IPS-18a (cell line): ENCODE data around the gene ARHGAP26.
"Not testable (repeated sequence)": the region's sequence is repeated elsewhere in the genome, so short reads cannot be mapped to it uniquely, and the experiment has no call there.

Source experiments
- H3K27ac ChIP-seq: one replicate; pipeline ENCODE4 v1.5.1; 2013; ENCODE audit warnings: low read length
- H3K27me3 ChIP-seq: one replicate; pipeline ENCODE4 v1.6.1; 2013; ENCODE audit warnings: mild to moderate bottlenecking, low read length; ENCODE audit not compliant: control insufficient read depth, insufficient read depth
- H3K36me3 ChIP-seq: one replicate; pipeline ENCODE4 v1.6.1; 2013; ENCODE audit warnings: low read depth, low read length; ENCODE audit not compliant: control insufficient read depth
- H3K4me1 ChIP-seq: one replicate; pipeline ENCODE4 v1.6.1; 2013; ENCODE audit warnings: low read depth, low read length; ENCODE audit not compliant: control insufficient read depth
- H3K4me3 ChIP-seq: one replicate; pipeline ENCODE4 v1.5.1; 2013; ENCODE audit warnings: low read length
- H3K9ac ChIP-seq: one replicate; pipeline ENCODE4 v1.6.1; 2013; ENCODE audit warnings: mild to moderate bottlenecking, low read length, moderate library complexity
- H3K9me3 ChIP-seq: one replicate; pipeline ENCODE4 v1.6.1; 2013; ENCODE audit warnings: low read depth, low read length; ENCODE audit not compliant: control insufficient read depth

ARHGAP26 gene

GRCh38 chr5:143194206-143194605, 424.0 kb downstream of the ARHGAP26 start:
- H3K27ac ChIP-seq: no peak overlapping the region
- H3K36me3 ChIP-seq: no peaks in the 10 kb centered on the region
- H3K4me3 ChIP-seq: no peak overlapping the region
- no peak overlapping the region for H3K9ac ChIP-seq
- H3K4me1 ChIP-seq: peaks cover 2% of the 10 kb centered on the region
- H3K9me3 ChIP-seq: no peaks in the 10 kb centered on the region
- no peaks in the 10 kb centered on the region for H3K27me3 ChIP-seq

- H3K9me3 ChIP-seq: no peaks in the 10 kb centered on the region
- H3K36me3 ChIP-seq: no peaks in the 10 kb centered on the region
- H3K4me3 ChIP-seq: no peak overlapping the region
- H3K9ac ChIP-seq: no peak overlapping the region
- H3K4me1 ChIP-seq: peaks cover 2% of the 10 kb centered on the region
- no peaks in the 10 kb centered on the region for H3K27me3 ChIP-seq
- H3K27ac ChIP-seq: no peak overlapping the region
Measured at GRCh38 chr5:143194713-143195112, 424.5 kb downstream of the ARHGAP26 start.

DNA sequence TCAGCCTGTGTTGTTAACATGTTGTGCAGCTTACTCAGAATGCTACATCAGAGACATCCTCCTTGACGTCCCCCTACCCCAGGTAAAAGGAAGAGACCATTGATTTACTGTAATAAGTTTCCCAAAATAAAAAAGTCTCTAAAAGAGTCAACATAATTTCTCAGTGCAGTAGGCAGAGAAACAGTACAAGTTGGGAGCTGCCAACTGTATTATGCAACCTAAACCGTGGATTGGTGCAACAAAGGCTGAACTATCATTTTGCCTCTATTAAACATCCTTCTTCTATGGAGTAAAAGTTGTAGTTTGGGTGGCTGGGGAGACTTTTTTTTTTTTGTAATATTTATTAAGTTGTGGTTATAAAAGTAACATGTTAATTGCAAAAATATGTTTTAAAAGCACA, 425.3 kb downstream of the ARHGAP26 start:
- Histone ChIP-seq H3K27ac (no peak overlapping the region), H3K9ac (no peak overlapping the region)

GRCh38 chr5:143196601-143197259, 426.6 kb downstream of the ARHGAP26 start:
- no peak overlapping the region for H3K27ac ChIP-seq
- no peaks in the 10 kb centered on the region for H3K36me3 ChIP-seq
- H3K9ac ChIP-seq: no peak overlapping the region
- peaks cover 2% of the 10 kb centered on the region for H3K4me1 ChIP-seq
- H3K27me3 ChIP-seq: no peaks in the 10 kb centered on the region
- no peaks in the 10 kb centered on the region for H3K9me3 ChIP-seq
- no peak overlapping the region for H3K4me3 ChIP-seq

More for the DNA sequence above, 425.3 kb downstream of the ARHGAP26 start:
- Histone ChIP-seq H3K36me3 (no peaks in the 10 kb centered on the region), H3K4me3 (no peak overlapping the region), H3K4me1 (peaks cover 2% of the 10 kb centered on the region), H3K27me3 (no peaks in the 10 kb centered on the region), H3K9me3 (no peaks in the 10 kb centered on the region)

- H3K27ac ChIP-seq: no peak overlapping the region
- H3K9me3 ChIP-seq: no peaks in the 10 kb centered on the region
- H3K36me3 ChIP-seq: no peaks in the 10 kb centered on the region
- no peak overlapping the region for H3K9ac ChIP-seq
- H3K4me1 ChIP-seq: peaks cover 2% of the 10 kb centered on the region
- H3K27me3 ChIP-seq: no peaks in the 10 kb centered on the region
- H3K4me3 ChIP-seq: no peak overlapping the region
Measured at GRCh38 chr5:143197260-143197656, 427.1 kb downstream of the ARHGAP26 start.

GRCh38 chr5:143198332-143198731, 428.2 kb downstream of the ARHGAP26 start:
- Histone ChIP-seq H3K4me1 (peaks cover 2% of the 10 kb centered on the region), H3K9me3 (no peaks in the 10 kb centered on the region), H3K9ac (no peak overlapping the region), H3K4me3 (no peak overlapping the region), H3K27me3 (no peaks in the 10 kb centered on the region), H3K27ac (no peak overlapping the region), H3K36me3 (no peaks in the 10 kb centered on the region)

DNA sequence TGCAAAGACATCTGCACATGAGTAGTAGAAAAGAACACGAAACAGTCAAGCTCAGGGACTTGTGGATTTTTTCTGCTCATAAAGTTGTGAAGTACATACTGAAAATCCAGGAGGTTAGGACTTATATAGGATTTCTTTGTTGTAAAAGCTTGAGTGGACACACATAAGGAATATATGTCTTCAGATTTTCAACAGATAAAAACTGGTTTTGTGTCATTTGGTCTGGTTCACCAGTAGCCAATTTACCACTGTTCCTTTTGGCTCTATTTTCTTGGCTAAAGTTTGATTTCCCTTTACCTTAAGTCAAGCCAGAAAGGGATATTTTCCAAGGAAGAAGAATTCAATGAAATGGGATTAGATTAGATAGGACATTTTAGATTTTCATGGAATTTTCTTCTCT, 429.0 kb downstream of the ARHGAP26 start:
- Histone ChIP-seq H3K27me3 (no peaks in the 10 kb centered on the region), H3K9ac (no peak overlapping the region), H3K4me3 (no peak overlapping the region), H3K9me3 (no peaks in the 10 kb centered on the region), H3K4me1 (peaks cover 2% of the 10 kb centered on the region), H3K27ac (no peak overlapping the region), H3K36me3 (no peaks in the 10 kb centered on the region)

GRCh38 chr5:143199843-143200242, 429.7 kb downstream of the ARHGAP26 start:
- peaks cover 2% of the 10 kb centered on the region for H3K4me1 ChIP-seq
- no peaks in the 10 kb centered on the region for H3K9me3 ChIP-seq
- H3K36me3 ChIP-seq: no peaks in the 10 kb centered on the region
- H3K27ac ChIP-seq: no peak overlapping the region
- H3K9ac ChIP-seq: no peak overlapping the region
- no peaks in the 10 kb centered on the region for H3K27me3 ChIP-seq
- no peak overlapping the region for H3K4me3 ChIP-seq

GRCh38 chr5:143200781-143201398, 430.7 kb downstream of the ARHGAP26 start:
- Histone ChIP-seq H3K36me3 (no peaks in the 10 kb centered on the region), H3K27me3 (no peaks in the 10 kb centered on the region), H3K4me1 (no peaks in the 10 kb centered on the region), H3K9ac (no peak overlapping the region), H3K9me3 (no peaks in the 10 kb centered on the region), H3K4me3 (no peak overlapping the region), H3K27ac (no peak overlapping the region)

DNA sequence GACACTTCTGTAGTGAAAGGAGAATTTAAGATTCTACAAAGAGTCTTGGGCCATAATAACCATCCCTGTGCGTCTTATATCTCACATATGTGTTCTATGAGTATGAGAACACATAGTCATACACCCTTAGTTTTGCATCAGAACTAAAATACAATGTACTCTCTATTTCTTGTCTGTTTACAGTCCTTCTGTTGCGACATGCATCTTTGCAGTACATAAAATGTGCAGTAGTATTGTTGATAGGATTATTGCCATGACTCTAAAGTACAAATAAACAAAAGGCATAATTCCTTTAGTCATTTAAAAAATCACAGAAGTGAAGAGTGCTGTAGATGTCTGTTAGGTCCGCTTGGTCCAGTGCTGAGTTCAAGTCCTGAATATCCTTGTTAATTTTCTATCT, 431.4 kb downstream of the ARHGAP26 start:
- Histone ChIP-seq H3K36me3 (no peaks in the 10 kb centered on the region), H3K9ac (no peak overlapping the region), H3K4me1 (no peaks in the 10 kb centered on the region), H3K27me3 (no peaks in the 10 kb centered on the region), H3K27ac (no peak overlapping the region), H3K9me3 (no peaks in the 10 kb centered on the region), H3K4me3 (no peak overlapping the region)

GRCh38 chr5:143203301-143203956, 433.3 kb downstream of the ARHGAP26 start:
- not testable (repeated sequence) for H3K4me1 ChIP-seq, H3K27ac ChIP-seq, H3K9me3 ChIP-seq, H3K27me3 ChIP-seq, H3K36me3 ChIP-seq, H3K4me3 ChIP-seq, H3K9ac ChIP-seq
